GM08714 (cell line): Measurements from ENCODE around the gene SLCO4A1.

Experiments used
- H3K4me3 ChIP-seq: fragments of 200-500 bp; sonication (Bioruptor generic); 2 replicates; pipeline ENCODE4 v1.5.1; 2014; ENCODE audit warnings: mild to moderate bottlenecking, low read length, inconsistent platforms
- ZNF274 ChIP-seq: IDR thresholded peaks from 2 replicates; pipeline ENCODE4 v1.6.1; 2012; ENCODE audit warnings: mild to moderate bottlenecking, low read depth, low read length

The SLCO4A1 gene

DNA sequence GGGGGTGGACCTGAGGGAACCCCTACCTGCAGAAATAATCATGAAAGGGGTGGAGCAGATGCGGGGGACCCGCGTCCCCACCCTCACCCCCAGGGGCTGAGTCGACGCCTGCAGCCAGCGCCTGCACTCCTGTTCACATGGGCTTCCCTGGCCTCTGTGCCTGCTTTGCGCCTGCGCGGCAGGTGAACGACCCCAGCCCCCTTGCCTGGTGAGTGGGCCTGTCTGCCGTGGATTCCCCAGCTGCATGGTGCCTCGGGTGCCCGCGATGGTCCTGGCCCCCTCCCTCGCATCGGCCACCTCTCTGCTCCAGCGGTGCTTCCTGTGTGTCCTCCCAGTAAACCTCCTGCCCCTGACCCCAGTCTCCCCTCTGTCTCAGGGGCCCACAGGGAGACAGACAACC is 47.6 kb downstream of the SLCO4A1 start:
- TF ChIP-seq ZNF274, result no peak
- H3K4me3 ChIP-seq, result no peak overlapping the region

DNA sequence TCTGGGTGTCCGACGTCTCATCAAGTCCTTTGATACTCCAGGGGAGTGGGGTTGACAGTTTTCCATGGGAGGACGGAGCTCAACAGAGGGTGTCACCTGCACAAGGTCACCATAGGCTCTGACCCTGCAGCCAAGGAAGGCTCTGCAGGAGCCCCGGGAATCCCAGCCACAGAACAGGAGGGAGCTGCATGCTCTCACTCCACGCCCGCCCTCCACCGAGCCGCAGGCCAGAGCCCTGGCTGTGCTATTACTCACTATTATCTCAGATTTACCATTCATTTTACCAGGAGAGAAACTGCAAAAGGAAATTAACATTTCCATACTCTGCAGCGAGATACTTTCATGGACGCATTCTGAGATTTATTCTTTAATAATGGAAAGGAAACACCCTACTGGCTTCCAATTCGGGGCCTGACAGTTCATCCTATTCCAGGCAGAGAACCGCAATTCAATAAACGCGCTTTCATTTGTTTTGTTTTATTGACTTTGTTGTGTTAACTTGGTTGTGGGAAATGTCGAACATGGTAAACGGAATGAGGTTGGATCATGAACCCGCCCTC is 48.0 kb downstream of the SLCO4A1 start:
- no peak for TF ChIP-seq ZNF274
- no peak overlapping the region for H3K4me3 ChIP-seq

DNA sequence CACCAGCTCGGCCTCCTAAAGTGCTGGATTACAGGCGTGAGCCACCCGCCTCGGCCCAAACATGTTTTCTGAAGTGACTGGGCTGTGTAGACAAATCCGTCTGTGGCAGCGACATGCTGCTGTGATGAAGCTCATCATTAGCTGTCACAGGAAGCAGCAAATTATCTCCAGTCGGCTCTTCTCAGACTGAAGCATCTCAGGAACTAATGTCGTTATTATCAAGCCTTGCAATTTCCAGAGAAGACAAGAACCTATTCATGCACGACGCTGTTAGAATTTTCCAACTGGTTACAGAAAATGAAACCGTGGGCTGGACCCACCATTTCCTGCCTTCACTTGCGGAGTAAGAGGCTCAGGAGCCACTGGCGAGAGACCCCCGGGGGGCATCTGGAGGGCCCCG is 49.2 kb downstream of the SLCO4A1 start:
- TF ChIP-seq ZNF274, result no peak

DNA sequence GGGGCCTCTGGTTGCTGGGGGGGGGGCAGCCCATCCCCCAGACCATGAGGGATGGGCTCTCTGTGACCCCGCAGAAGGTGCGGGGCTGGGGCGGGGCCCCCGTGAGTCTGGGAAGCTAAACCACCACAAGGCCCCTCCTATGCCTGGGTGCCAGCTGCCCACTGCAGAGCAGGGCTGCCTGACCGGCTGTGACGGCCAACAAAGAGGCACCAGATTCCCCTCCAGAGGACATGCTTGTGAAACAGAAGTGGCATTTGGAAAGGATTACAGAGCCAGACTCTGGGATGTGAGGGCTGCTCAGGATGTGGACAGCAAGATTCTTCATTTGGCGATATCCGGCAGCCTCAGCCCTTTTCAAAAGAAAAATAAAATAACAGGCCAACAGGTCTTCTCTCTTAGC is 49.9 kb downstream of the SLCO4A1 start:
- TF ChIP-seq ZNF274, result no peak
- H3K4me3 ChIP-seq, result no peak overlapping the region

More for the DNA sequence above, 49.2 kb downstream of the SLCO4A1 start:
- H3K4me3 ChIP-seq, result no peak overlapping the region

DNA sequence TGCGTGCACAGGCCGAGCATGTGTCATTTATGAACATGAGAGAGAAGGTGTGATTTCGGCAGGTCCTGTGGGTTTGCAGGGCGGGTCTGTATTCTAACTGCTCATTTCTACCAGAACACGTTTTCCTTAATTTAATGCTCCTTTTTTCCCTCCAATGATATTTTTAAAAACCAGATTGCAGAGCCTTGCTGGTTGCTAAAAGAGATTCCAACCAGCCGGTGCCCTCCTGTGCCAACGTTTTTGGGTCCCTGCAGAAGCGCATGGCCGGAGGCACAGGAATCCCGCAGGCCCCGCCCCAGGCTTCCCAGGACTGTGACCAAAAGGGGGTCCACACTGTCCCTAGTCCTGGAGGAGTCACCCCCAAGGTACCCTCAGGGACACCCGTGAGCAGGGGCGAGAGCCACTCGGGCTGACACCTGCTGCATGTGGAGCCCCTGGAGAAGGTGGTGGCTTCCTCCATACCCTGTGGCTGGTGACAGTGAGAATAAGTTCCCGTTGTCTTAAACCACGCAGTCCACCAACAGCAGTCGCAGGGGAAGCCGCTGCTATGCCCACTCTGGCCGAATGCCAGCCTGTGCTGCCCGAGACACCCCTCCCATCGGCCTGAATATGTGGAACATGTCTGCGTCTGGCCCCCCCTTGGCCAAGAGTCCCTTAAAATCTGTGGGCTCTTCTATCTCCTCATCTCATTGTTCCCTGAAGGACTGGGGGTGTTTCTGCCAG is 50.7 kb downstream of the SLCO4A1 start:
- TF ChIP-seq ZNF274, result no peak
- H3K4me3 ChIP-seq, result no peak overlapping the region

DNA sequence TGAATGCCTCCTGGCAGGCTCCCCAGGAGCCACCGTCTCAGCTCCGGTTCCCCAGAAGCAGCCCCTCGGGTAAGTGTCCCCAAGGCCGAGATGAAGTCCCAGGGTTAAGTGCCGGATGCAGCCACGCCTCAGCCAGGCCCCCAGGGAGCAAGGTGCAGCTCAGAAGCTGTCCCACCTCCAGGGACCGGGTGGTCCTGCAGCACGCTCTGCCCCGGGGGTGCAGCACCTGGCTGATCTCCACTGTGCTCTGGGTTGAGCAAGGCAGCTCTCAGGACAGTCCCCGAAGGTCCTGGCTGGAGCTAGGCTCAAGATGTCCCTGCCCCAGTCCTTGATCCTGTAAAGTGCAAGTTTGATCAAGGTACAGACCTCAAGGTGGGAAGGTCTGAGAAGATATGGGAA is 51.2 kb downstream of the SLCO4A1 start:
- no peak overlapping the region for H3K4me3 ChIP-seq
- no peak for TF ChIP-seq ZNF274

DNA sequence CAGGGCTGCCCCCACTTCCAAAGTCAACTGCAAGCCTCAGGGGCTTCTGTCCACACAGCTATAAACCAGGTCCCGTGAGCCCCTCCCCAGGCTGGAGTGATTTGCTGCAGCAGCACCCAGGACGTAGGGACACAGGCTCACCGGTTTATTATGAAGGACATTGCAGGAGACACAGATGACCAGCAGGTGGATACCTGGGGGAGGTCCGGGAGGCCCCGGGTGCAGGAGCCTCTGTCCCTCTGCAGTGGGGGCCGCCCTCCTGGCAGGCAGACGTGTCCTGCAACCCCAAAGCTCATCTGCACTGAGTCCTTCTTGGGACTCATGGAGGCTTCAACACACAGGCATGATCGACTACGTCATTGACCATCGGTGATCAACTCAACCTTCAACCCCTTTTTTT is 51.8 kb downstream of the SLCO4A1 start:
- TF ChIP-seq ZNF274, result no peak

DNA sequence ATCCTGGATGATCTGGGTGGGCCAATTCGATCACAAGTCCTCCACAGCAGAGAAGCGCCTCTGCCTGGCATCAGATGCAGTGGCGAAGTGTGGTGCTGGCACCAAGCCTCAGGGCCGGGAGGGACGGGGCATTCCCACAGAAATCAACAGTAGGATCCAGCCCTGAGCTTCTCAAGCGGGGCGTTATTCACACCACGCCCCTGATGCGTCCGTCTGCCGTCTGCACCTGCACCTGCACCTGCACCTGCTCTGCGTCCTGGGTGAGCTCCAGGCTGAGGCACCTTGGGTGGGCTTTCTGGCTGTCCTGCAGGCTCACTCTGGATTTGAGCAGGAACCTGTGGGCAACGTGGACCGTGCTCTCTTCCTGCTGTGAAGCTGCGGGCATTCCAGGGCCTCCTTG is 52.6 kb downstream of the SLCO4A1 start:
- no peak overlapping the region for H3K4me3 ChIP-seq
- TF ChIP-seq ZNF274, result no peak

More for the DNA sequence above, 51.8 kb downstream of the SLCO4A1 start:
- H3K4me3 ChIP-seq, result no peak overlapping the region

DNA sequence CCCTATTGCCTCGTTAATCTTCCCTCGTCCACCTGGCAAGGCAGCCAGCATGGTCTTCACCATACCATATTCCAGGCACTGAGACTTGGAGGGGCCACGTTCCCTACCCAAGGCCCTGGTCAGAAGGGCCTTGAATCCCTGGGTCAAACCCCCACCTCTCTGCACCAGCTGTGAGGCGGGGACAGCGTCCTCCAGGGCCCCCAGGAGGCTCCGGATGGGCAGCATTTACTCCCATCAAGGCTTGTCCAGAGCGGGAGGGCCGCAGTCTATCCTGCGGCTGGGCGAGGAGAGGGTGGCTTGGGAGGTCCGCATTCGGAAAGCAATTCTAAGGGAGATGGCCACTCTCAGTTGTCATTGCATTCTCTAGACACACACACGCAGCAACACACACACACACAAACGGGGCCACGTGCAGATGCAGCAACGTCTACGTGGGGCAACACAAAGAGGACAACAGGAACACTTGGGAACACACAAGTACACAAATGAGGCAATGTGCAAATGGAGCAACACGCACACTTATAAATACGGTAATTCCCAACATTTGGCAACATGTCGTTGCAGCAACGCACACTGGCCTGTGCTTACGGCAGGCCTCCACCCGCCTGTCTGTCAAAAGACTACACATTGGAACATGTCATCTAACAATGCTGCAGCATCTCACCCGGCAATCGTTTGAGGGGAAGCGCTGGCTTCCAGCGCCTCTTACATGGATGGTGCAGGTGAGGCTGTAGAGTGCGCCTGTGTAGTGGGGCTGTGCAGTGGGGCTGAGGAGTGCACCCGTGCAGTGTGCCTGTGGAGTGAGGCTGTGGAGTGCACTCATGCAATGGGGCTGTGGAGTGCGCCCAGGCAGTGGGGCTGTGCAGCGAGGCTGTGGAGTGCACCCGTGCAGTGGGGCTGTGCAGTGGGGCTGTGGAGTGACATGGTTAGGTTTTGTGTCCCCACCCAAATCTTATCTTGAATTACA is 53.4 kb downstream of the SLCO4A1 start:
- H3K4me3 ChIP-seq, result no peak overlapping the region
- no peak for TF ChIP-seq ZNF274

DNA sequence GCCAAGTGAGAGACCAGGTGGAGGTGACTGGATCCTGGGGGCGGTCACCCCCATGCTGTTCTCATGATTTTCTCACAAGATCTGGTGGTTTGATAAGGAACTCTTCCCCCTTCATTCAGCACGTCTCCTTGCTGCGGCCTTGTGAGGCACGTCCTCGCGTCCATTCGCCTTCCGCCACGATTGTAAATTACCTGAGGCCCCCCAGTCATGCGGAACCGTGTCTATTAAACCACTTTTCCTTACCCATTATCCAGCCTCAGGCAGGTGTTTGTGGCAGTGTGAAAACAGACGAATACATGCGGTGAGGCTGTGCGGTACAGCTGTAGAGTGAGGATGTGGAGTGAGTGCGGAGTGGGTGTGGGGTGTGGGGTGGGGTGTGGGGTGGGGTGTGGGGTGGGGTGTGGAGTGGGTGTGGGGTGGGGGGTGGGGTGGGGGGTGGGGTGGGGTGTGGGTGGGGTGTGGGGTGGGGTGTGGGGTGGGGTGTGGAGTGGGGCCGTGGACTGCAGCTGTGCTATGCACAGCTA is 54.2 kb downstream of the SLCO4A1 start:
- TF ChIP-seq ZNF274, result no peak
- no peak overlapping the region for H3K4me3 ChIP-seq

DNA sequence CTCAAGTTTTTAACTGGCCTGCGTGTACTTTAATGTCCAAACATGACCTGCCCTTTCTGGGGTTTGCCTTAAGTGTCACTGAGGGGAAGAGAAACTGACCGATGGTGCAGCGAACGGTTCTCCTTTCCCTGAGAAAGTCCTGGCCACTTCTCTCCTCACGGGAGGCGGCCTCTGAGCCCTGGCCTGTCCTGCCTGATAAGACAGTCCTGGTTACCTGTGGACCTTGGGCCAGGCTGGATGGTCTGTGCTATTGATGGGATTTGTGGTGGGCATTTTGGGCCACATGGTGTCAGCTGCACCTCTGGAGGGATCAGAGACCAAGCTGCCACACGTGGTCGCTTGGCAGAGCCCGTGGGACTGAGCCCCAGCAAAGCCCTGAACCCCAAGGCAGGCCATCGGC is 54.7 kb downstream of the SLCO4A1 start:
- TF ChIP-seq ZNF274, result no peak
- H3K4me3 ChIP-seq, result no peak overlapping the region

DNA sequence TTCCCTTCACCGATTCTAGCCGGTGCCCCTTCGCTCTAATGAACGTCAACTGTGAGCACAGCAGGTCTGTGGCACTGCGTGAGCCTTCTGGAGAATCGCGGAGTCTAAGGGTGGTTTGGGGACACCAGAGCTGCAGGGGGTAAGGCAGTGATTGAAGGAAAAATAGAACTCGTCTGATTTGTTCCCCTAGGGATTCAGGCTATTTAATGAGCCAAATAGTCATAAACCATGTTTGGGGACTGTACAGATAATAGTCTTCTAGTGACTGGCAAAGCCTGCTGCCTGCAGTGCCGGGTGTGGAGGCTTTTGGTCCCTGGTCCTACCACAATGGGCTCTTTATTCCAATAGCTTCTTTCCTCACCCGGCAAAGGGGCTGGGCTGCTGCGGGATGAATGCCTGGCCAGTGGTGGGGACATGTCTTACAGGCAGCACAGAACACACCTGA is 55.2 kb downstream of the SLCO4A1 start:
- no peak for TF ChIP-seq ZNF274
- no peak overlapping the region for H3K4me3 ChIP-seq

DNA sequence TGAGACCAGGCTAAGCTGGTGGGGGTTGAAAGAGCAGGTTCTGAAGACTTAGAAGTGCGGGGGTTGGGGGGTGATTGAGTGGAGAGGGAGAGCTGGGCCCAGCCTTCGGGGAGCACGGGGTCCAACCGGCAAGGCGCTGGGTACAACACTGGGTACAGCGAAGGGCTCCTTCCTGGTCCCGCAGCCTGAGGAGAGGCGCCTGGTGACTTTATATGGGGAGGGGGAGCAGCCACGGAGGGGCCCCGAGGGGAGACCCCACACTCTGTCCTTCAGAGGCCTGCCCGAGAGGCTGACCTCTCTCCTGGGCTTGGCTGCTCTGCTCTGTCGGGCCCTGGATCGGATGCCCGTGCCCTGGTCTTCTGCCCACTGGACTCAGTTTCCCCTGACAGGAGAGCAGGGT is 55.9 kb downstream of the SLCO4A1 start:
- TF ChIP-seq ZNF274, result no peak
- no peak overlapping the region for H3K4me3 ChIP-seq

DNA sequence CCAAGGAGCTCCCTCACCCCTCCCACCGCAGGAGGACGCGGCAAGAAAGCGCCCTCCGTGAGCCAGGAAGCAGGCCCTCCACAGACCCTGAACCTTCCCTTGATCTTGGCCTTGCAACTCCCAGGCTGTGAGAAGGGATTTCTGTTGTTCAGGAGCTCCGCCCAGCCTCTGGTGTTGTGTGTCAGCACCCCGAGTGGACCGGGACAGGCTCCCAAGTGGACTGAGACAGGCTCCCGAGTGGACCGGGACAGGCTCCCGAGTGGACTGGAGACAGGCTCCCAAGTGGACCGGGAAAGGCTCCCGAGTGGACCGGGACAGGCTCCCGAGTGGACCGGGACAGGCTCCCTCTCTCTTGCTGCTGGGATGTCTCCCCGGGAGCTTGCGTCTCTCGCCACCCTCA is 57.0 kb downstream of the SLCO4A1 start:
- no peak overlapping the region for H3K4me3 ChIP-seq
- TF ChIP-seq ZNF274, result no peak

DNA sequence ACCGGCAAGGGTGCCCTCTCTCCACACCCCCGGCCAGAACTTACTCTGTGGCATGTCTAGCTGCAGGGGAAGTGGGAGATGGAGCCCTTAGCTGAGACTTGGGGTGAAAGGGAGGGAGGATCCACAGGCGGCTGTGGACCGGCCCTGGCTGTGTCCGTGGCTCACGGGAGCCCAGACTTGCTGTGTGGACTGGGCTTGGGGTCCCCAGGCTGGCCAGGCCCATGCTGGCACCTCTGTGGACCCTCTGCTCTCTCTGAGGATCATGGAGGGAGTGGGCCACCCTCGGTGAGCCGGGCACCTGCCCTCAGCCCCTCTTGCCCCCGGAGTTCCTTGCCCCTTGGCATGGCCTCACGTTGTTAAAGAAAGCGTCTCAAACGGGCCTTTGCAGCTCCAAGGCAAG is 57.4 kb downstream of the SLCO4A1 start:
- no peak for TF ChIP-seq ZNF274
- no peak overlapping the region for H3K4me3 ChIP-seq
